ENCODE measurements around the gene SCTR.

The SCTR gene

GRCh38 chr2:119440873-119441272 is 83.4 kb downstream of the SCTR start:
- DNase-seq: no peak

DNA sequence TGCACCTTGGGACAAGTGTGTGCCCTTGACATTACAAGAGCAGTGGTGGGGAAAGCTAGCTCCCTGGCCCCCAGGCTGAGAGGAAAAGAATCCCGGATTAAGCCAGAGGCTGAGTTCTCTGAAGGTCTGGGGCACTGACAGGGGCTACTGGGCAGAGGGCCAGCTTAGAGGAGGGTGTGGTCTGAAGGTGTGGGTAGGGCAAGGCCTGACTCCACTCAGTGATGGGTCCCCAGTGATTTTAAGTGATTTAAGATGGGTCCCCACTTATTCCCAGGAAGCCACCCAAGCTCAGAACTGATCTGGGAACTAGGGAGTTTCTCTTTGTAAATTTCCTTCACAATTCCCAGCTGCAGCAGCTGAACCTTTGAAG is 83.8 kb downstream of the SCTR start:
- no peak for DNase-seq

GRCh38 chr2:119439574-119440500 is 84.4 kb downstream of the SCTR start:
- no peak for DNase-seq

- DNase-seq: no peak
Measured at GRCh38 chr2:119438726-119439284, 85.5 kb downstream of the SCTR start.

GRCh38 chr2:119438128-119438656 is 86.1 kb downstream of the SCTR start:
- no peak for DNase-seq

DNA sequence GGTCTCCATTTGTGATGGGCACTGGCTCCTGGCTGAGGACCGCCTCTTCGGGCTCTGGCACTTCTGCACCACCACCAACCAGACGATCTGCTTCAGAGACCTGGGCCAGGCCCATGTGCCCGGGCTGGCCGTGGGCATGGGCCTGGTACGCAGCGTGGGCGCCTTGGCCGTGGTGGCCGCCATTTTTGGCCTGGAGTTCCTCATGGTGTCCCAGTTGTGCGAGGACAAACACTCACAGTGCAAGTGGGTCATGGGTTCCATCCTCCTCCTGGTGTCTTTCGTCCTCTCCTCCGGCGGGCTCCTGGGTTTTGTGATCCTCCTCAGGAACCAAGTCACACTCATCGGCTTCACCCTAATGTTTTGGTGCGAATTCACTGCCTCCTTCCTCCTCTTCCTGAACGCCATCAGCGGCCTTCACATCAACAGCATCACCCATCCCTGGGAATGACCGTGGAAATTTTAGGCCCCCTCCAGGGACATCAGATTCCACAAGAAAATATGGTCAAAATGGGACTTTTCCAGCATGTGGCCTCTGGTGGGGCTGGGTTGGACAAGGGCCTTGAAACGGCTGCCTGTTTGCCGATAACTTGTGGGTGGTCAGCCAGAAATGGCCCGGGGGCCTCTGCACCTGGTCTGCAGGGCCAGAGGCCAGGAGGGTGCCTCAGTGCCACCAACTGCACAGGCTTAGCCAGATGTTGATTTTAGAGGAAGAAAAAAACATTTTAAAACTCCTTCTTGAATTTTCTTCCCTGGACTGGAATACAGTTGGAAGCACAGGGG is 87.1 kb downstream of the SCTR start:
- DNase-seq: no peak

DNA sequence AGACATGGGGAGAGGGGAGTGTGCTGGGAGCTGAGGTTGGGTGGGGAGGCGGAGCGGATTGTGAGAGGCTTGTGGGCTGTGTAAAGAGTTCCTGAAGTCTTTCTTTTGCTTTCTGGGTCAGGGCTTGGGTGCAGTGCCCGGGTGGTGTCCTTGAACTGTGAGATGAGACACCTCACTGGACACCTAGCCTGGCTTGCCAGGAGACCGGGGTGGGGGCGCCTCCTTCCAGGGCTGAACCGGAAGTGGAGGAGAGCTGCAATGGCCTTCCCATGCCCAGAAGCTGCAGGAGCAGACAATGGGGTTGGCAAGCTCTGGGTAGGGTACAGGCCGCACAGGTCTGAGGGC is 88.4 kb downstream of the SCTR start:
- DNase-seq: no peak

GRCh38 chr2:119435081-119435952 is 89.0 kb downstream of the SCTR start:
- DNase-seq: no peak

- no peak for DNase-seq
Measured at GRCh38 chr2:119434664-119435063, 89.6 kb downstream of the SCTR start.

DNA sequence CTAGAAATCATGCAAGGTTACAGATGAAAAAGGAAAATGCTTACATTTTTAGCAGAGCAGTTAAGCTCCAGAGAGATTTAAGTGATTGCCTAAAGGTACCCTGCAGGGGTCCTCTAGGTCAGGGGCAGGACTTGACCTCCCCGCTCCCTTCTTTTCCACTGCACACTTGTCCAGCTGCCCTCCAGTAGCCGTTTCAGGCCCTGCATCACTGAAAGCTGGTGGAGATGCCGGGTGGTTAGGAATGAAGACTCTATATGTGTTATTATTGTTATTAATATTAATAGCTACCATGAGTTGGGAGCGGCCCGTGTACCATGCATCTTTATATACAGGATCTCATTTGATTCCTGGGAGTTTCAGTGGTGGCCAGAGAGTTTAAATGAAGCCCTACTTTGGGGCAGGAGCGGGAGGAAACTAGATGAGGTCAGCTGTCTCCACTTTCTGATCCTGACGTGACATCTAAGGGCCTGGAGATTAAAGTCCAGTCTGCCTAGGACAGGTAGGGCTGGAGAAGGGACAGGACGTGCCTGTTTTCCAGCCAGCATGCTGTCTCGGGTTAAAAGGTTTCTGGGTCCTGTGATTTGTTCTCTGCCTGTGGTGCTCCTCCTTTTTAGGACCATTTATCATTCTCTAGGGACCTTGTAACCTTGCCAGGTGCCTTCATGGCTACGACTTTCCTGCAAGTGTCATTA is 90.5 kb downstream of the SCTR start:
- no peak for DNase-seq

GRCh38 chr2:119432851-119433522 is 91.3 kb downstream of the SCTR start:
- DNase-seq: no peak

DNA sequence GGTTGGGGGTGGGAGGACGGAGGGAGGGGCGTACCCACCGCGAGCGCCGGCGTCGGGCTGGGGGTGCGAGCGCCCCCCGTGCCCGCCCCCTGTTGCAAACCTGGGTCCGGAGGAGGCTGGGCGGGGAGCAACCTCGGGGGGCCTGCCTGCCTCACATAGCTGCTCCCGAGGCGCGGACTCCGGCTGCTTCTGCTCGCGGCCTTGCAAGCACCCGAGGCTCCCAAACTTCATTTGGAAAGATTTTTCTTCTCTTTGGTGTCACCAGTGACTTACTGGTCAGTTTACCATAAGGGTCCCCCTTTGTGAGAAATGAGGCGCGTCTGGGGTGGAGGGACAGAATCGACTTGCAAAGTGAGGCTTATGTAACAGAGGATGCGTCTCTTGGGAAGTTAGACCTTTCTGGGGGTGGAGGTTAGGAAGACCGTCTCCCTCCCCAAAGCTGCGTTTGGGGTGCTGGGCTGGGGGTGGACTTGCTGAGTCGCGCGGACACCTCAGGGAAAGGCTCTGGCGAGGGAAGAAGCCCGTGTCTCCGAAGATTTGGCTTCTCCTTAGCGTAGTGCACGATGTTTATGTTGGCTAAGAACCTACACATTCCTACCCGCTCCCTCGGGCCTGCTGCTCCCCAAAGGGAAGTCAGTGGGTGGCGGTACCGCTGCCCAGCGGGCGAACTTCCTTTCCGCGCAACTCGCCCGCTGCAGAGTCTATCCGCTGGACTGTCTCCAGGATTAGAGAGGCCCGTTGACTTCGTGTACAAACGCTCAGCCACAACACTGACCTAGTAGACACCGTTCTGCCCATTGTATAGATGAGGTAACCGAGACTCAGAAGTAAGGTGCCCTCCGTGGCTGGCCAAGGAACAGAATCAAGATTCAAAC is 92.1 kb downstream of the SCTR start:
- DNase-seq: no peak

- DNase-seq: no peak
Measured at GRCh38 chr2:119431155-119431975, 92.9 kb downstream of the SCTR start, which contains the start of gene TMEM37. Gene TMEM37 (plus strand): TSS chr2:119431854. CDS start chr2:119431904, 50 bp downstream.

- DNase-seq: no peak
Measured at GRCh38 chr2:119430023-119430498, 94.2 kb downstream of the SCTR start.

GRCh38 chr2:119429225-119429981 is 94.9 kb downstream of the SCTR start:
- no peak for DNase-seq

- DNase-seq: no peak
Measured at GRCh38 chr2:119428488-119429224, 95.6 kb downstream of the SCTR start.

DNA sequence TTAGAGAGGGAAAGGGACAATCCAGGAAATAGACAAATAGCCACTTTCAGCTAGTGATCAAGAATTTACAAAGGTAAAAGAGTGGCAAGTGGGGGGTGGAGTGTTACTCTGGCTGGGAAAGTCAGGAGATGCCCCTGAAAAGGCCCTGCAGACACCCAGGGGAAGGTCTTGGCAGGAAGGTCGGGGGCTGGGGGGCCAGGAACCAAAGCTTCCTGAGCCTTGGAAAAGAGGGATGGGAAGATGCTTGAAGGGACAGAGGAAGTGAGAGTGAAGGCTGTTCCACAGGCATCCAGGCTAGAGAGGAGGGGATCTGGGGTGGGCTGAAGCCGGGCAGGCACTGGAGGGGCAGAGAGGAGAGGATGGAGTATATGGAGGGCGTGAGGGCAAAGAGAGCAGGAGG is 96.5 kb downstream of the SCTR start:
- no peak for DNase-seq
